AG04449 (cell line): ENCODE data around the gene CTTNBP2.

Experiments
- CTCF ChIA-PET: fragments of 350-600 bp; formaldehyde crosslinking; extraction: SDS; loops from one replicate; lab custom pipeline; 2021; ENCODE audit warnings: antibody characterized with exemption; lab: Yijun Ruan, JAX
- POLR2A ChIA-PET: fragments of 400-600, 350-600 bp; formaldehyde crosslinking; extraction: SDS; loops from one replicate; lab custom pipeline; 2020; ENCODE audit warnings: antibody characterized with exemption, inconsistent platforms; lab: Yijun Ruan, JAX
- DNase-seq: peaks from one replicate; pipeline ENCODE4 v3.0.0-alpha.2; 2010; ENCODE audit warnings: low read depth, low spot score
- H3K4me3 ChIP-seq: 2 replicates; pipeline ENCODE4 v1.5.1; 2011; ENCODE audit warnings: low read depth, mild to moderate bottlenecking, control low read depth, low read length
- CTCF ChIP-seq: IDR thresholded peaks from one replicate; pipeline ENCODE4 v1.5.1; 2011; ENCODE audit warnings: mild to moderate bottlenecking, moderate library complexity, low read length, control low read depth, inconsistent platforms; ENCODE audit not compliant: insufficient read depth; ENCODE audit errors: missing control alignments

Gene CTTNBP2

GRCh38 chr7:117730390-117730789, 142.9 kb downstream of the CTTNBP2 start:
- POLR2A ChIA-PET: no interaction called here
- no peak overlapping the region for H3K4me3 ChIP-seq
- no peak for DNase-seq
- CTCF ChIA-PET: interaction anchor here (0.6 kb wide), 1 partner anchor 14 kb away, joined by 3 read pairs; no protein-coding TSS in a partner anchor
- TF ChIP-seq CTCF: no peak

GRCh38 chr7:117728890-117729624, 144.2 kb downstream of the CTTNBP2 start:
- ChIA-PET CTCF (interaction anchor here (0.7 to 1.2 kb wide), 2 partner anchors 13 to 17 kb away, joined by 3 read pairs; no protein-coding TSS in a partner anchor), POLR2A (no interaction called here)
- no peak for DNase-seq
- H3K4me3 ChIP-seq: no peak overlapping the region
- TF ChIP-seq CTCF: no peak

GRCh38 chr7:117724898-117725297, 148.3 kb downstream of the CTTNBP2 start:
- no peak overlapping the region for H3K4me3 ChIP-seq
- ChIA-PET POLR2A (no interaction called here), CTCF (interaction anchor here (0.8 kb wide), 1 partner anchor 266 kb away, joined by 4 read pairs; no protein-coding TSS in a partner anchor)
- no peak for DNase-seq
- TF ChIP-seq CTCF: no peak

- TF ChIP-seq CTCF: no peak
- ChIA-PET POLR2A (no interaction called here), CTCF (interaction anchor here (0.5 kb wide), 1 partner anchor 335 kb away, joined by 3 read pairs; no protein-coding TSS in a partner anchor)
- H3K4me3 ChIP-seq: no peak overlapping the region
- DNase-seq: no peak
These were observed 153.9 kb downstream of the CTTNBP2 start for GRCh38 chr7:117719377-117719776.

- DNase-seq: no peak
- ChIA-PET CTCF (interaction anchor here (3.1 kb wide), 1 partner anchor 260 kb away, joined by 33 read pairs; no protein-coding TSS in a partner anchor), POLR2A (no interaction called here)
- no peak overlapping the region for H3K4me3 ChIP-seq
- TF ChIP-seq CTCF: no peak
These were observed 155.0 kb downstream of the CTTNBP2 start for GRCh38 chr7:117718116-117718835.

- POLR2A ChIA-PET: no interaction called here
- CTCF ChIA-PET: interaction anchor here (1.1 to 3.1 kb wide), 3 partner anchors 13 to 317 kb away, joined by 3 to 33 read pairs (median 13); no protein-coding TSS in a partner anchor
- no peak overlapping the region for H3K4me3 ChIP-seq
- DNase-seq: no peak
- TF ChIP-seq CTCF: no peak
These were observed 155.9 kb downstream of the CTTNBP2 start for GRCh38 chr7:117717357-117717756.
